Mesenchymal stem cell (in vitro differentiated cells and primary cell): Measurements from ENCODE around the gene LIPK.

Source experiments
- DNase-seq: peaks from one replicate; pipeline ENCODE4 v3.0.0-alpha.2; 2013
- H2AFZ ChIP-seq: one replicate; pipeline ENCODE4 v1.6.1; 2013; ENCODE audit warnings: low read depth, mild to moderate bottlenecking, control low read depth, inconsistent platforms, low read length, moderate library complexity
- H2AK5ac ChIP-seq: 2 replicates; pipeline ENCODE4 v1.6.1; 2013; ENCODE audit warnings: low read length, moderate library complexity, mild to moderate bottlenecking, inconsistent platforms; ENCODE audit not compliant: severe bottlenecking
- H2BK120ac ChIP-seq: one replicate; pipeline ENCODE4 v1.6.1; 2013; ENCODE audit warnings: low read depth, mild to moderate bottlenecking, inconsistent platforms, low read length, moderate library complexity
- H2BK12ac ChIP-seq, 2 experiments: one replicate each; pipeline ENCODE4 v1.6.1; 2013; ENCODE audit warnings: inconsistent platforms in 2 of 2, low read length in 2 of 2, mild to moderate bottlenecking in 2 of 2, moderate library complexity in 2 of 2, control low read depth in 1 of 2
- H2BK15ac ChIP-seq: one replicate; pipeline ENCODE4 v1.6.1; 2013; ENCODE audit warnings: mild to moderate bottlenecking, low read depth, inconsistent platforms; ENCODE audit not compliant: poor library complexity, severe bottlenecking
- H2BK5ac ChIP-seq: 2 replicates; pipeline ENCODE4 v1.6.1; 2013; ENCODE audit warnings: low read depth, mild to moderate bottlenecking, low read length, control low read depth, inconsistent platforms; ENCODE audit not compliant: poor library complexity, severe bottlenecking
- H3K14ac ChIP-seq, 2 experiments: one replicate each; pipeline ENCODE4 v1.6.1; 2013; ENCODE audit warnings: inconsistent platforms in 2 of 2, low read length in 2 of 2, control low read depth in 1 of 2, mild to moderate bottlenecking in 1 of 2, moderate library complexity in 1 of 2
- H3K18ac ChIP-seq, 2 experiments: one replicate each; pipeline ENCODE4 v1.6.1; 2013; ENCODE audit warnings: inconsistent platforms in 2 of 2, low read length in 2 of 2, control low read depth in 1 of 2, low read depth in 1 of 2, mild to moderate bottlenecking in 1 of 2
- H3K23ac ChIP-seq, 2 experiments: one replicate each; pipeline ENCODE4 v1.6.1; 2013; ENCODE audit warnings: inconsistent platforms in 2 of 2, low read length in 2 of 2, mild to moderate bottlenecking in 2 of 2, moderate library complexity in 2 of 2, control low read depth in 1 of 2
- H3K27ac ChIP-seq: 2 replicates; pipeline ENCODE4 v1.5.1; 2013; ENCODE audit warnings: mild to moderate bottlenecking, moderate library complexity, low read length, control low read depth, inconsistent platforms; ENCODE audit not compliant: poor library complexity, severe bottlenecking
- H3K27me3 ChIP-seq, 2 experiments: 2 replicates each; pipeline versions ENCODE4 v1.6.1 to v1.7.0; 2013; ENCODE audit warnings: low read length in 2 of 2, mild to moderate bottlenecking in 2 of 2, moderate library complexity in 2 of 2, control low read depth in 1 of 2, inconsistent platforms in 1 of 2; ENCODE audit not compliant: control insufficient read depth in 1 of 2, insufficient read depth in 1 of 2
- H3K36me3 ChIP-seq, 2 experiments: 2 replicates each; pipeline versions ENCODE4 v1.6.1 to v1.7.0; 2013; ENCODE audit warnings: low read length in 2 of 2, control low read depth in 1 of 2, inconsistent platforms in 1 of 2, low read depth in 1 of 2, mild to moderate bottlenecking in 1 of 2; ENCODE audit not compliant: insufficient read depth in 2 of 2, control insufficient read depth in 1 of 2
- H3K4ac ChIP-seq, 2 experiments: one replicate each; pipeline ENCODE4 v1.6.1; 2013; ENCODE audit warnings: inconsistent platforms in 2 of 2, low read length in 2 of 2, mild to moderate bottlenecking in 2 of 2, moderate library complexity in 2 of 2, control low read depth in 1 of 2, low read depth in 1 of 2
- H3K4me1 ChIP-seq: 2 replicates; pipeline ENCODE4 v1.6.1; 2013; ENCODE audit warnings: low read depth, low read length, control low read depth; ENCODE audit not compliant: control insufficient read depth, insufficient read depth
- H3K4me2 ChIP-seq: 2 replicates; pipeline ENCODE4 v1.6.1; 2013; ENCODE audit warnings: low read length, mild to moderate bottlenecking, inconsistent platforms; ENCODE audit not compliant: poor library complexity, severe bottlenecking
- H3K4me3 ChIP-seq, 2 experiments: 2 replicates each; pipeline versions ENCODE4 v1.5.1 to v1.7.0; 2013; ENCODE audit warnings: low read length in 2 of 2, mild to moderate bottlenecking in 2 of 2, control low read depth in 1 of 2, low read depth in 1 of 2; ENCODE audit not compliant: insufficient read depth in 1 of 2
- H3K79me1 ChIP-seq: replicated peaks from 2 replicates; pipeline ENCODE4 v1.6.1; 2013; ENCODE audit warnings: mild to moderate bottlenecking, control low read depth, low read length, inconsistent platforms; ENCODE audit not compliant: poor library complexity, severe bottlenecking
- H3K9ac ChIP-seq: 2 replicates; pipeline ENCODE4 v1.7.0; 2013; ENCODE audit warnings: mild to moderate bottlenecking, low read length, moderate library complexity
- H3K9me3 ChIP-seq: 2 replicates; pipeline ENCODE4 v1.7.0; 2013; ENCODE audit warnings: mild to moderate bottlenecking, low read length; ENCODE audit not compliant: control insufficient read depth
- H4K8ac ChIP-seq: one replicate; pipeline ENCODE4 v1.6.1; 2013; ENCODE audit warnings: inconsistent platforms, mild to moderate bottlenecking, low read length, moderate library complexity
- H4K91ac ChIP-seq: one replicate; pipeline ENCODE4 v1.6.1; 2013; ENCODE audit warnings: mild to moderate bottlenecking, low read length, inconsistent platforms
- WGBS: methylation state at CpG from one replicate; pipeline ENCODE4 v1.1.7; 2013; ENCODE audit warnings: mixed read lengths; 5-methylcytosine and 5-hydroxymethylcytosine counted together

Gene LIPK

DNA sequence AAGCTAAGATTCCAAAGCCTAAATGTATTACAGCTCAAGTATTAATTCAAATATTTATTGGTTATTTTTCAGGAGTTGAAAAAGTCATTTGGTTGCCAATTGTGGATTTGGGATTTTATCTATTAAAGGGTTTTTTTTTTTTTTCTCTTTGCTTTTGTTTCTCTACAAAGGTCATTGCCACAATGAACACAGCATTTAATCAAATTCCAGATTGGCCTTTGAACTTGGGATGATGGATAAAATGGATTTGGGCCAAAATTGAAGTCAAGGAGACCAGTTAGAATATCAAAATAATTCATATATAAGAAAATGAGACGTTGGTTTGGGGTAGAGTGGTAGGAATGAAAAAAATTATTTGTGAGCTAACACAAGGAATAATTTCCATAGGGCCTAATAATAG is 63.3 kb downstream of the LIPK start:
- no peak overlapping the region for H2BK12ac ChIP-seq
- no peaks in the 10 kb centered on the region for H3K4me1 ChIP-seq
- H3K9ac ChIP-seq = no peak overlapping the region
- H2BK5ac ChIP-seq = no peak overlapping the region
- H3K4ac ChIP-seq = no peak overlapping the region
- DNase-seq = no peak
- 80% methylated on average over 1 of the region's 1 CpG for WGBS
- no peak overlapping the region for H4K8ac ChIP-seq
- no peaks in the 10 kb centered on the region for H3K79me1 ChIP-seq
- H3K9me3 ChIP-seq = peaks cover 6% of the 10 kb centered on the region
- H2BK120ac ChIP-seq = no peak overlapping the region
- no peak overlapping the region for H3K14ac ChIP-seq
- no peak overlapping the region for H3K23ac ChIP-seq
- H3K36me3 ChIP-seq = no peaks in the 10 kb centered on the region
- no peak overlapping the region for H2AFZ ChIP-seq
- H3K4me3 ChIP-seq = no peak overlapping the region
- H2BK15ac ChIP-seq = no peak overlapping the region
- H3K27me3 ChIP-seq = no peaks in the 10 kb centered on the region
- H3K18ac ChIP-seq = no peak overlapping the region
- no peak overlapping the region for H2AK5ac ChIP-seq
- no peak overlapping the region for H3K27ac ChIP-seq
- H4K91ac ChIP-seq = no peak overlapping the region
- no peak overlapping the region for H3K4me2 ChIP-seq

DNA sequence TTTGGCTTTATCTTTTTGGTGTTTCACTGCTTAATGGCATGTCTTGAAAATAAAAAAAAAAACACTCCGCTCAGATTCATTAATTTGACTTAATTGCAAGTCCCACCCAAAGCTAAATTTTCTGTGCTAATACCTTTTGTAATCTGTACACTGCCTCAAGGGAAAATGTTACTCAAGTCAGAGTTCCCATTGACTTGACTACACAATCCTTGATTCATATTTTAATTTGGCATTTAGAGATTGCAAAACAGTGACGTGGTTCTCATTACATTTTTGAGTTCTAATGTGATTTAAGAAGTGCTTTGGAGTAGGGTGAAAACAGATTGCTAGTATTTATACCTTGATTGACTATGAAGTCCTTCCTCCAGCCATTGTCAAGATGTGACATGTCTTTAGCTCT is 75.2 kb downstream of the LIPK start:
- Histone ChIP-seq H3K27ac (no peak overlapping the region), H2BK15ac (no peak overlapping the region), H2BK5ac (no peak overlapping the region), H3K27me3 (no peaks in the 10 kb centered on the region), H4K8ac (no peak overlapping the region), H3K4me2 (no peak overlapping the region), H2AFZ (no peak overlapping the region), H3K18ac (no peak overlapping the region), H3K23ac (no peak overlapping the region), H3K4me3 (no peak overlapping the region), H4K91ac (no peak overlapping the region), H2BK120ac (no peak overlapping the region), H3K79me1 (no peaks in the 10 kb centered on the region), H2BK12ac (no peak overlapping the region), H3K9ac (no peak overlapping the region), H3K4me1 (no peaks in the 10 kb centered on the region), H3K14ac (no peak overlapping the region), H3K4ac (no peak overlapping the region), H3K36me3 (no peaks in the 10 kb centered on the region), H2AK5ac (no peak overlapping the region), H3K9me3 (no peaks in the 10 kb centered on the region)
- 85% methylated on average over 2 of the region's 2 CpGs for WGBS
- DNase-seq = no peak

DNA sequence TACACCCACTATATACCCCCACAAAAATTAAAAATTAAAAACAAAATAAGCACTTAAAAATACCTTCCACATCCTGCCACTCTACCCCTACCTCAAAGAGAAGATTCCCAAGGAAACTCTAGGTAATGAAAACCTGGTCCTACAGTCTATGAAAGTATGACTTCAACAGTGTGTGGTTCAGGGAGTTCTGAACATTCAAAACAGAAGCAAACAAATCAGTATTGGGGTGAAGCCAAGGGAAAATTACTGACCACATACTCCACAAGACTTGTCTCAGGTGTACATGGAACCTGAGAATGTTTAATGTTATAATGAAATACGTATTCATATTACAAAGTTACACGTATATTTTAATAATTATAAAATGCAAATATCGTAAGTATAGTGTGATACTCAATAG is 76.2 kb downstream of the LIPK start:
- H3K79me1 ChIP-seq = no peaks in the 10 kb centered on the region
- H2BK12ac ChIP-seq = no peak overlapping the region
- no peak overlapping the region for H2AK5ac ChIP-seq
- H2BK120ac ChIP-seq = no peak overlapping the region
- no peak overlapping the region for H3K4me3 ChIP-seq
- H3K4me1 ChIP-seq = no peaks in the 10 kb centered on the region
- H3K9ac ChIP-seq = no peak overlapping the region
- no peak overlapping the region for H3K4me2 ChIP-seq
- no CpG with 5 or more reads among the region's 3 CpGs for WGBS
- no peak overlapping the region for H3K27ac ChIP-seq
- H3K23ac ChIP-seq = no peak overlapping the region
- H2AFZ ChIP-seq = no peak overlapping the region
- no peaks in the 10 kb centered on the region for H3K36me3 ChIP-seq
- no peak overlapping the region for H4K8ac ChIP-seq
- H2BK15ac ChIP-seq = no peak overlapping the region
- no peak overlapping the region for H4K91ac ChIP-seq
- H3K4ac ChIP-seq = no peak overlapping the region
- DNase-seq = no peak
- no peak overlapping the region for H2BK5ac ChIP-seq
- no peak overlapping the region for H3K18ac ChIP-seq
- no peak overlapping the region for H3K14ac ChIP-seq
- H3K9me3 ChIP-seq = no peaks in the 10 kb centered on the region
- H3K27me3 ChIP-seq = no peaks in the 10 kb centered on the region

DNA sequence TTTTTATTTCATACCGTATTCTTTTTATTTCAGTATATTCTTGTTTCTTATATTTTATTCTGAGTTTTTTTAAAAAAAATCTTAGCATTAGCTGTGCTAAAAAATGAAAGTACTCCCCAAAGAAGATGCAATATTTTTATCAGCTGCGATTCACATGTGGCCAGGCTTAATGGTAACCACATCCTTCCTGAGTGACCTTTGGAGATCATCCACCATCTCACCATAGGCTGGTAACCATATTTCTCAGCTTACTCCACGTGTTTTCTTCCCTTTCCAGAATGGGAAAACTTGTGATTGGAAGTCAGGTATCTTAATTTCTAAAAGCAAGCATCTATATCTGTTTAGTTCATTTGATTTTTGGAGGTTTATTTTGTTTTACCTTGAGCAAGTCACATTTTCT is 77.7 kb downstream of the LIPK start:
- H3K4me1 ChIP-seq = no peaks in the 10 kb centered on the region
- H3K4ac ChIP-seq = no peak overlapping the region
- H3K27ac ChIP-seq = no peak overlapping the region
- H2BK15ac ChIP-seq = no peak overlapping the region
- DNase-seq = peak; percentile 16
- 56% methylated on average over 1 of the region's 3 CpGs for whole genome bisulfite sequencing
- no peak overlapping the region for H2AFZ ChIP-seq
- H2AK5ac ChIP-seq = no peak overlapping the region
- H4K8ac ChIP-seq = no peak overlapping the region
- no peaks in the 10 kb centered on the region for H3K27me3 ChIP-seq
- no peak overlapping the region for H3K23ac ChIP-seq
- no peak overlapping the region for H3K9ac ChIP-seq
- no peak overlapping the region for H2BK12ac ChIP-seq
- H3K9me3 ChIP-seq = no peaks in the 10 kb centered on the region
- no peak overlapping the region for H2BK120ac ChIP-seq
- H4K91ac ChIP-seq = no peak overlapping the region
- no peak overlapping the region for H3K18ac ChIP-seq
- H3K4me3 ChIP-seq = no peak overlapping the region
- H2BK5ac ChIP-seq = no peak overlapping the region
- no peak overlapping the region for H3K14ac ChIP-seq
- H3K79me1 ChIP-seq = no peaks in the 10 kb centered on the region
- H3K4me2 ChIP-seq = no peak overlapping the region
- no peaks in the 10 kb centered on the region for H3K36me3 ChIP-seq
